ENCODE measurements around the gene HMGCL. TPM values are rescaled to one million over a fixed set of nuclear protein-coding genes. Genes with fewer than 3 reads are reported as not detected.
"Not testable (repeated sequence)": the region's sequence is repeated elsewhere in the genome, so short reads cannot be mapped to it uniquely, and the experiment has no call there.

HMGCL gene
- polyA plus RNA-seq, 3 donors: 67.9 to 84.6 (median 77.2) TPM

DNA sequence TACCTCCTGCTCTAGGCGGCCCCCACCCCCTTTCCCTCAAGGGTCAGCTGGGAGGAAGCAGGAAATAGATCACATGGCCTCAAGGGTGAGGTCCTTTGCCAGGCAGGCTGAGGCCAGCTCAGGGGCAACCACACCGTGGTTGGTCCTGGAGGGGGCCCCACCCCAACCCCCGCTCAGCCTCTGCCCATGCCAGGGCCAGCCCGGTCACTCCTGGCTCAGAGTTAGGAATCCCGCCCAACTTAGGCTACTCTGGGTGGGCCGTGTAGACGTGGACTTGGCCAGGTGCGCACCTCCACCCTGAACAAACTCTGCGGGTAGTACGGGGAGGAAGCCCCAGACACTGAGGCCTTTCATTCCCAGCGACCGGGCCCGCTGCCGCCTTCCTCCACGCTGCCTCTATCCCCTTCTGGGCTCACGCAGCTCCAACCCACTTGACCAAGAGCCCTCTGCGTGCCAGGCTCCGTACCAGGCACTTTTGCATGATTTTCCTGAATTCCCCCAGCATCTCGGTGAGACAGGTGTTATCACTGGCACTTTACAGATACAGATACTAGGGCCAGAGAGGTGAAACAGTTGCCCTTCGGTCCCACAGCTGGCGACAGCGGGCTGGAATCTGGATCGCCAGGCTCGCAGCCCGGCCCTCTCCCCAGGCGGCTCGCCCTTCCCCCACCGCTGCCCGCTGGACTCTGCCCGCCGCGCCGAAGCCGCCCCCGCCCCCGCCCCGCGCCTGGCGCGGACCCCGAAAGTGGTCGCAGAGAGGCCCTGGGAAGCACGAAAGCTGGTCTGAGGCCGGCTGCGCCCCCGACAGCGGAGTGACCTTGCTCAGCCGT is 25.4 kb downstream of the HMGCL start:
- DNase-seq (ENCODE audit: low read depth in 3 of 3, low spot score in 2 of 3): no peak

DNA sequence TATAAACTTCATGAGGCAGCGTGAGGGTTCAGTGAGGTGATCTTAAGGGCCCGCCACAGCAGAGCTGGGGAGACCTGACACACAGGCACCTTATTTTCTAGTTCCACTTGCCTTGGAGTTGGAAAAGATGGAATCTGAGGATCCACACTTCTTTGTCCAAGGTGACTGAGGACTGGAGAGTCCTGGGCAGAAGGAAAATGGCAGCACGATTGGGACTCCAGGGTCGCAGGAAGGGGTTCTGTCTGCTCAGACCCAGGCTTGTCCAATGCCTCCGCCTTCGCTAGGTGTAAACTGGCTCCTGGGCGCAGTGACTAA is 26.0 kb downstream of the HMGCL start:
- no peak for DNase-seq (ENCODE audit: low read depth in 3 of 3, low spot score in 2 of 3)

- DNase-seq (ENCODE audit: low read depth in 3 of 3, low spot score in 2 of 3): no peak
These were observed 26.5 kb downstream of the HMGCL start for GRCh38 chr1:23798662-23799142.

- no peak for DNase-seq (ENCODE audit: low read depth in 3 of 3, low spot score in 2 of 3)
These were observed 27.5 kb downstream of the HMGCL start for GRCh38 chr1:23797478-23798448.

DNA sequence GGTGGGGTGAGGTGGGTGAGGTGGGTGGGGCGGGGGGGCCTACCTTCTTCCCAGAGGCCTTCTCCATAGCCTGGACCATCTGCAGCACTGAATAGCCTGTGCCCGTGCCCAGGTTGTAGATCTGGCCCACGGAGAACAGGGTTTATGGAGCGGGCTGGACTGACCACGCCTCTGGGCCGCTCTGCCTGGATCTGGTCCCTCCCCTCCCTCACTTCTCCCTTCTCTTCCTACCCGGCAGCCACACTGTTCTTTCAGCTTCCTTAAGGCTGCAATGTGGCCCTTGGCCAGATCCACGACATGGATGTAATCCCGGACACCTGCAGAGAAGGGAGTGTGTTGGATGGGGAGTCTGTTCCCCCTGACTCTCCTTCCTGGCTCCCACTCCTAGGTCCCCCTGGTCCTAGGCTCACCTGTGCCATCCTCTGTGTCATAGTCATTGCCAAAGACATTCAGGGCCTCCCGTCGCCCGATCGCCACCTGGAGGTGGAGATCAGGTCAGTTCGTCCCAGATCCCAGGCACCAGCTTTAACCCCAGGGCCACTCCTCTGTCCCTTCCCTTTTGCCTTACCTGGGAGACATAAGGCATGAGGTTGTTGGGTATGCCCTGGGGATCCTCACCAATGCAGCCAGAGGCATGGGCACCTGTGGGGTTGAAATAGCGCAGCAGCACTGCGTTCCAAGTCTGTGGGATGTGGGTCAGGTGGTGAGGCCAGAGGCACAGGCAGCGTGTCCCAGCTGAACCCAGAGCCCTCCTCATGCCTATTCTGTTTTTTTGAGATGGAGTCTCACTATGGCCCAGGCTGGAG is 28.6 kb downstream of the HMGCL start:
- DNase-seq (ENCODE audit: low read depth in 3 of 3, low spot score in 2 of 3): no peak

DNA sequence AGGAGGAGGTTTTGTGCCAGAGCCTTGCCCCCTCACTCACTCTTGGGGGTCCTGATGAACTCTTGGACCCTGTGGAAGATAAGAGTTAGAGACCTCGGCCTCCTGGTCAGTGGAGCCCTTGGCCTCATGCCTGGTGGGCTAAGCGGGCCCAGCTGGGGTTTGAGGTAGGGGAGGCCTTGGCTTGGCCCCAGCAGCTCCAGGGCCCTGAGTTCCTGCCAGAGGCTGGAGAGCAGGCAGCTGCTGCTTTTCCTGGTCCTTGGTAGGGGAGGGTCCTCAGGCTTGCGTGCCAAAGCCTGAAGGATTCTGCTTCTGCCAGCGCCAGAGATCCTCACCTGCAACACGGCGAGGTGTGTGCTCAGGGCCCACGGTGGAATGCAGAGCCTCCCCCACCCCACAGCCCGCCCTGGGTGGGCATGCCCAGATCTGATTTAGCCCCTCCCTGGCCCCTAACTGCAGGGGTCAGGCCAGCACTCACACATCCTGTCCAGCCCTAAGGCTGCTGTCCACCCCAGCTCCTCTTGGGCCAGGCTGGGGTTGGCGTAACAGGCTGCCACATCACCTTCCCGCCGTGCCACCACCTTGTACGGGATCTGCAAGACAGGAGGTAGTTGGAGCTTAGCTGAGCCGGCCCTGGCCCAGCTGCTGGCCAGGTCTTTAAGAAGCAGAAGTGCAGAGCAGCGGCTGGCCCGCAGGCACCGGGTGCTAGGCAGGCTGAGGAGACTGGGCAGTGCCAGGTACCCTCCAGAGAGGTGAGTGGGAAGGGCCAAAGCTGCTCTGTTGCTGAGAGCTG is 29.4 kb downstream of the HMGCL start:
- DNase-seq (ENCODE audit: low read depth in 3 of 3, low spot score in 2 of 3): no peak

GRCh38 chr1:23794732-23795182 is 30.5 kb downstream of the HMGCL start:
- not testable (repeated sequence) for DNase-seq (ENCODE audit: low read depth in 3 of 3, low spot score in 2 of 3)

DNA sequence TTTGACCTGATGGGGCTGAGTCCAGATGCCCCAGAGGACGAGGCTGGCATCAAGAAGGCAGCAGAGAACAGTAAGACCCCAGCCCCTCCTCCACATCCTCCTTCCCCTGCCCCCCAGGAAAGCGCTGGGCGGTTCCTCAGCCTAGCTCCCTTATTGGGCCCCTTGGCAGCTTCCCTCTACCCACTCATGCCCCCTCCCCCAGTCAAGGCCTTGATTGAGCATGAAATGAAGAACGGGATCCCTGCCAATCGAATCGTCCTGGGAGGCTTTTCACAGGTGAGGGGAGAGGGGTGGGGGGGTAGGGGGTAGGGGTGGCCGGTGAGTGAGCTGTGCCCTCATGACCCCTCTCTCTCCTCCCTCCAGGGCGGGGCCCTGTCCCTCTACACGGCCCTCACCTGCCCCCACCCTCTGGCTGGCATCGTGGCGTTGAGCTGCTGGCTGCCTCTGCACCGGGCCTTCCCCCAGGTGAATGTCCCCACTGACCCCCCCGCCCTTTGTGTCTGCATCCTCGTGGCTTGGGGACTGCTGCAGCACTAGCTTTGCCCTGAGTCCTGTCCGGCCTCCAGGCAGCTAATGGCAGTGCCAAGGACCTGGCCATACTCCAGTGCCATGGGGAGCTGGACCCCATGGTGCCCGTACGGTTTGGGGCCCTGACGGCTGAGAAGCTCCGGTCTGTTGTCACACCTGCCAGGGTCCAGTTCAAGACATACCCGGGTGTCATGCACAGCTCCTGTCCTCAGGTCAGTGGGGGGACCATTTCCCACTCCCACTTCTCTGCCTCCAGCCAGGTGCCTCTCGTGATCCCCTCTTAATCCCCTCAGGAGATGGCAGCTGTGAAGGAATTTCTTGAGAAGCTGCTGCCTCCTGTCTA is 31.1 kb downstream of the HMGCL start:
- DNase-seq (ENCODE audit: low read depth in 3 of 3, low spot score in 2 of 3): no peak

GRCh38 chr1:23793018-23793781 is 32.0 kb downstream of the HMGCL start:
- DNase-seq (ENCODE audit: low read depth in 3 of 3, low spot score in 2 of 3): no peak

DNA sequence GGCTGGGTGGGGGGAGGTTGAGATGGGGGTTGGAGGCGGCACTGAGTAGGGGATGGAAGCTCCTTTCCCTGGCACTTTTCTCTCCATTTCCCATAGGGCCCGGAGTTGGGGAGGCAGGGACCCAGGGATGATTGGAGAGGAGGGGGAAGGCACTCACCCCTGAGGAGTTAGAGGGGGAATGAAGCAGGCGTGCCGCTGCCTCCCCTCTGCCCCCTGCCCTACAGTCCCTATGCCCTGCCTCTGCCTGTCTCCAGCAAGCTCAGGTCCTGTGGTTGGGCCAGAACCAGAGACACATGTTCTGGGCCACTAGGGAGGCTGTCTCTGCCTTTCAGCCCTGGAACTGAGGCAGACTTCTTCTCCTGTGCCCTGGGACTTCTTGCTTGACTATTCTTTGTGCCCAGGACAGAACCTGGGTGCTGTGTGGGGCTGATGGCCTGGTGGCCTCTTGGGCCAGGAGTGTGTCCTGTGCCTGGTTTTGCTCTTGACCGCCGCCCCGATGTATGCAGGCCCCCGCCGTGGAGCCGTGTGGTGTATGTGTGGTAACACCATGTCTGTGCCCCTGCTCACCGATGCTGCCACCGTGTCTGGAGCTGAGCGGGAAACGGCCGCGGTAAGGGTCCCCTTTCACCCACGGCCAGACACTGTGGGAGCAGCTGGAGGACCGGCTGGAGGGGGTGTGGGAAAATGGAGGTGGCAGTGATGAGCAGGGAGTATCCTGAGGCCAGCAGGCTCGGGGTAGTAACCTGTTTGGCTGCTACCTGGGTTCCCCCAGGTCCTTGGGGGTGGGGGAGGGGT is 32.9 kb downstream of the HMGCL start:
- no peak for DNase-seq (ENCODE audit: low read depth in 3 of 3, low spot score in 2 of 3)

DNA sequence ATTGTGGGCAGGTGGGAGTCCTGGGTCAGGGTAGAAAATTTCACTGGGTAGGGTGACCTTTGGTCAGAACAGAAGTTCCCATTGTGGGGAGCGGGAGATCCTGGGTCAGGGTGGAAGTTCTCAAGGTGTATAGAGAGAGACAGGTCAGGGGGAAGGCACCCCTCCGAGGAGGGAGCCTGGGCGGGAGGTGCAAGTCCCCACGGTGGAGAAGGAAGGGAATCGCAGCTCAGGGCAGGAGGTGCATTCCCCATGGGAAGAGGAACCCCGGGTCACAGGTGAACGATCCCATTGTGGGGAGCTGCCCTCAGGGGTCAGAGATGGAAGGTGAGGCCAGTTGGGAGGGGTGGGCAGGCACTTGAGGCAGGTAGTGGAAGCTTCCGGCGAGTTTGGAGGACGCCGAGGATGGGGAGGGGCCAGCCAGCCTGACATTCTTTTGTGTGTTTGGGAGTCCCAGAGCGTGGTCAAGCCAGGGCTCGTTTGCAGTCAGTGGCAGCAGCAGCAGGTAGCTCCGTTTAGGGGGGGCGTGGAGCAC is 33.6 kb downstream of the HMGCL start:
- DNase-seq (ENCODE audit: low read depth in 3 of 3, low spot score in 2 of 3): no peak

GRCh38 chr1:23790696-23791515 is 34.3 kb downstream of the HMGCL start, which contains the start of gene LYPLA2:
Gene LYPLA2 (plus strand): TSS chr1:23791145. CDS start chr1:23792683, 1,538 bp downstream.
- DNase-seq (ENCODE audit: low read depth in 3 of 3, low spot score in 2 of 3): peak in 2 of 3 donors; percentile 82

DNA sequence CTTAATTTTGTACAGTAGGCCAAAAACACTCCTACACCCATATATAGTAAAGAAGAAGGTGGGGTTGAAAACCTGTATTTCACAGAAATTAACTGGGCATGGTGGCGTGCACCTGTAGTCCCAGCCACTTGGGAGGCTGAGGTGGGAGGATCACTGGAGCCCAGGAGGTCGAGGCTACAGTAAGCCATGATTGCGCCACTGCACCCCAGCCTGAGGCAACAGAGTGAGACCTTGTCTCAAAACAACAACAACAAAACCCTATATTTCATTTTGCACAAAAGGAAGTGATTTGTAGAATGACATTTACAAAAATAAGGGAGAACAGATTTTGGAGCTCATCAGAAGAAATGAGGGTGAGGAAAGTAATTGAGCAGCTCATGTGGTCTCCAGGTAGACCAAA is 36.5 kb downstream of the HMGCL start:
- no peak for DNase-seq (ENCODE audit: low read depth in 3 of 3, low spot score in 2 of 3)

- DNase-seq (ENCODE audit: low read depth in 3 of 3, low spot score in 2 of 3): no peak
These were observed 37.5 kb downstream of the HMGCL start for GRCh38 chr1:23787701-23788100.

- DNase-seq (ENCODE audit: low read depth in 3 of 3, low spot score in 2 of 3): no peak
These were observed 40.4 kb downstream of the HMGCL start for GRCh38 chr1:23784846-23785245.

- DNase-seq (ENCODE audit: low read depth in 3 of 3, low spot score in 2 of 3): not testable (repeated sequence)
These were observed 42.1 kb downstream of the HMGCL start for GRCh38 chr1:23783141-23783540.

Measured in right renal cortex interstitium (tissue), 3 donors.